ENCODE results near the gene TDRD5. TPM values are rescaled to one million over a fixed set of nuclear protein-coding genes. Genes with fewer than 3 reads are reported as not detected.

Gene TDRD5
- total RNA-seq, 1 experiment from 2014 or later, result 0.66 TPM

- no peak for TF ChIP-seq STAT6 (CRISPR knock-in tag; conservative IDR thresholded peaks at IDR 0.05; ENCODE audit: low read depth)
- TF ChIP-seq CTCF (IDR thresholded peaks at IDR 0.05), result peak; percentile 61
- no peak for TF ChIP-seq FOXP4 (CRISPR knock-in tag; IDR thresholded peaks at IDR 0.05)
- no peak for TF ChIP-seq ZNF425 (CRISPR knock-in tag; conservative IDR thresholded peaks at IDR 0.05)
- no peak for TF ChIP-seq NFE2L1 (CRISPR knock-in tag; IDR thresholded peaks at IDR 0.05)
- TF ChIP-seq ERG (CRISPR knock-in tag; IDR thresholded peaks at IDR 0.05), result no peak
- TF ChIP-seq GABPB1 (CRISPR knock-in tag; IDR thresholded peaks at IDR 0.05), result no peak
- TF ChIP-seq EMX1 (CRISPR knock-in tag; IDR thresholded peaks at IDR 0.05), result no peak
- TF ChIP-seq MLX (CRISPR knock-in tag; IDR thresholded peaks at IDR 0.05), result no peak
- no peak for TF ChIP-seq RELA (CRISPR knock-in tag; IDR thresholded peaks at IDR 0.05; ENCODE audit: borderline replicate concordance)
- no peak for TF ChIP-seq CBFB (CRISPR knock-in tag; IDR thresholded peaks at IDR 0.05; ENCODE audit: low read depth)
- no peak for TF ChIP-seq CREB1 (CRISPR knock-in tag; IDR thresholded peaks at IDR 0.05)
- TF ChIP-seq ZBTB43 (CRISPR knock-in tag; IDR thresholded peaks at IDR 0.05), result no peak
- TF ChIP-seq AFF4 (CRISPR knock-in tag; IDR thresholded peaks at IDR 0.05; ENCODE audit: borderline replicate concordance), result no peak
- 0 out of 2 replicates have a peak, but pooled peaks have one; percentile 18 for TF ChIP-seq TEAD1 (CRISPR knock-in tag; IDR thresholded peaks at IDR 0.05)
- TF ChIP-seq JAZF1 (CRISPR knock-in tag; IDR thresholded peaks at IDR 0.05), result no peak
- TF ChIP-seq NR2C2 (CRISPR knock-in tag; IDR thresholded peaks at IDR 0.05), result no peak
- TF ChIP-seq TEAD4 (CRISPR knock-in tag; IDR thresholded peaks at IDR 0.05), result no peak
- TF ChIP-seq ZNF317 (CRISPR knock-in tag; IDR thresholded peaks at IDR 0.05; ENCODE audit: borderline replicate concordance, low read depth), result 0 out of 2 replicates have a peak, but pooled peaks have one; percentile 15
- peak; percentile 61; the same call in 1 of the 2 replicates for TF ChIP-seq MAX (CRISPR knock-in tag; IDR thresholded peaks at IDR 0.05)
- TF ChIP-seq ZBTB21 (CRISPR knock-in tag; IDR thresholded peaks at IDR 0.05; ENCODE audit: borderline replicate concordance), result no peak
- TF ChIP-seq ZNF121 (CRISPR knock-in tag; IDR thresholded peaks at IDR 0.05), result no peak
Observed at GRCh38 chr1:179586107-179586823, 5.4 kb upstream of the TDRD5 start (continued).

Data from WTC11 (cell line).